ENCODE data around the gene LRRTM4. TPM values are rescaled to one million over a fixed set of nuclear protein-coding genes. Genes with fewer than 3 reads are reported as not detected.
"Not testable (repeated sequence)": the region's sequence is repeated elsewhere in the genome, so short reads cannot be mapped to it uniquely, and the experiment has no call there.

Gene LRRTM4
- total RNA-seq, 4 donors from 2014 or later, result 0.09 to 1.1 (median 0.61) TPM

- in situ Hi-C loops (cut with MboI; ENCODE audit: low sequenced_read_pairs in 4 of 4), result no loop called here
These were observed 710.0 kb downstream of the LRRTM4 start for GRCh38 chr2:76812156-76812555.

GRCh38 chr2:76809136-76809535, 713.0 kb downstream of the LRRTM4 start:
- H3K4me3 ChIP-seq, result no peak overlapping the region
- intact Hi-C loops (cut with DNase I; ENCODE audit: low total_unique reads), result no loop called here
- in situ Hi-C loops (cut with MboI; ENCODE audit: low sequenced_read_pairs in 4 of 4), result no loop called here
- TF ChIP-seq POLR2A (IDR thresholded peaks at IDR 0.05) (no peak), CTCF (IDR thresholded peaks at IDR 0.05 in 4 of 5, conservative IDR thresholded peaks at IDR 0.05 in 1 of 5) (no peak)
- H3K4me1 ChIP-seq, result no peaks in the 10 kb centered on the region
- H3K27ac ChIP-seq, result no peak overlapping the region
- no peaks in the 10 kb centered on the region for H3K9me3 ChIP-seq
- DNase-seq (no peak), ATAC-seq (no peak)
- H3K27me3 ChIP-seq, result no peaks in the 10 kb centered on the region
- H3K36me3 ChIP-seq, result no peaks in the 10 kb centered on the region

More at GRCh38 chr2:76812156-76812555, 710.0 kb downstream of the LRRTM4 start:
- Histone ChIP-seq H3K27me3 (no peaks in the 10 kb centered on the region), H3K4me1 (no peaks in the 10 kb centered on the region), H3K27ac (no peak overlapping the region), H3K9me3 (no peaks in the 10 kb centered on the region), H3K4me3 (no peak overlapping the region), H3K36me3 (no peaks in the 10 kb centered on the region)
- ATAC-seq (no peak), DNase-seq (no peak)
- no peak for TF ChIP-seq POLR2A (IDR thresholded peaks at IDR 0.05)
- TF ChIP-seq CTCF (IDR thresholded peaks at IDR 0.05 in 4 of 5, conservative IDR thresholded peaks at IDR 0.05 in 1 of 5), result no peak
- intact Hi-C loops (cut with DNase I; ENCODE audit: low total_unique reads), result no loop called here

- ATAC-seq, result no peak
- H3K4me1 ChIP-seq, result no peaks in the 10 kb centered on the region
- TF ChIP-seq CTCF (IDR thresholded peaks at IDR 0.05 in 4 of 5, conservative IDR thresholded peaks at IDR 0.05 in 1 of 5), result no peak
- TF ChIP-seq POLR2A (IDR thresholded peaks at IDR 0.05), result no peak
- in situ Hi-C loops (cut with MboI; ENCODE audit: low sequenced_read_pairs in 4 of 4), result no loop called here
- no peaks in the 10 kb centered on the region for H3K9me3 ChIP-seq
- no peak overlapping the region for H3K27ac ChIP-seq
- no peak for DNase-seq
- H3K36me3 ChIP-seq, result no peaks in the 10 kb centered on the region
- intact Hi-C loops (cut with DNase I; ENCODE audit: low total_unique reads), result no loop called here
- no peaks in the 10 kb centered on the region for H3K27me3 ChIP-seq
- H3K4me3 ChIP-seq, result no peak overlapping the region
These were observed 713.4 kb downstream of the LRRTM4 start for GRCh38 chr2:76808732-76809131.

DNA sequence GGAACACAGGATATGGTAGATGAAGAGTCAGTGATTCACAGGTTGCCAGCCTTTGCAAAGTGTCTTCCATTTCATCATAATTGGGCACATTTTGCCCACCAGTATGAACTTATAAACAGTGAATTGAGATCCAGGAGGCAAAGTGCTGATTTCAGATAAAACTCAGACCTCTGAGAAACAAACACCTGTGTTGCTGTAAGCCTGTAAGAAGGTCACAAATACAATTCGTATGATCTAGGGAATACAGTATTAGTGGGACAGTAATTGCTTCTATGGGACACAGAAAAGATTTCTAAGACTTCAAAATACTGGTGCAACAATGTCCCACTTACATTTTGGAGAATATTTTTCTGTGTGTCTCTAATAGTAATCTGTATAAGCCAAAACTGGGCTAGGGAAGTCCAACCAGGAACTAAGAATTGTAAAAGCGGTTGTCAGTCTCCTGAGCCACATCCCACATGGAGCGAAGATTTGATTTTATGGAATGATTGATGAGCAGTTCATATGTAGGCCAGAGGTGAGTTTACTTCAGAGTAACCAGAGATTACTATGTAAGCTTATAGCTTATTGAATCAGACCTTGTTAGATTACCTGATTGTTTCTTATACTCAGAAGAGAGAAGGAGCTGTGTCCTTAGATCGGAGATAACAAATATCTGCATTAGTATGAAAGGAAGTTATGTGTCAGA, 728.4 kb downstream of the LRRTM4 start:
- DNase-seq (no peak), ATAC-seq (no peak)
- Histone ChIP-seq H3K9me3 (no peaks in the 10 kb centered on the region), H3K4me3 (no peak overlapping the region), H3K36me3 (no peaks in the 10 kb centered on the region), H3K27me3 (no peaks in the 10 kb centered on the region), H3K4me1 (no peaks in the 10 kb centered on the region), H3K27ac (no peak overlapping the region)
- intact Hi-C loops (cut with DNase I; ENCODE audit: low total_unique reads), result no loop called here
- in situ Hi-C loops (cut with MboI; ENCODE audit: low sequenced_read_pairs in 4 of 4), result no loop called here
- TF ChIP-seq CTCF (IDR thresholded peaks at IDR 0.05 in 4 of 5, conservative IDR thresholded peaks at IDR 0.05 in 1 of 5) (no peak), POLR2A (IDR thresholded peaks at IDR 0.05) (no peak)

GRCh38 chr2:76781313-76781712, 740.9 kb downstream of the LRRTM4 start:
- ATAC-seq; H3K4me3 ChIP-seq; H3K36me3 ChIP-seq; DNase-seq; H3K4me1 ChIP-seq; H3K27ac ChIP-seq; H3K9me3 ChIP-seq; intact Hi-C loops (cut with DNase I; ENCODE audit: low total_unique reads); H3K27me3 ChIP-seq; in situ Hi-C loops (cut with MboI; ENCODE audit: low sequenced_read_pairs in 4 of 4): not testable (repeated sequence)

All from gastrocnemius medialis (tissue), 4 donors.